PC-9 (cell line): Measurements from ENCODE around the gene NLE1. TPM values are rescaled to one million over a fixed set of nuclear protein-coding genes. Genes with fewer than 3 reads are reported as not detected.

Source experiments
- BruUV-seq: library from RNA; stranded (reverse); fragments of 400-500 nt; replicated peaks from 2 replicates; lab custom pipeline; 2021; lab: Mats Ljungman, UMichigan
- CTCF ChIA-PET: fragments of 300-600 bp; sonication (Branson Sonifier 250); formaldehyde crosslinking; loops from one replicate; lab custom pipeline; 2022; ENCODE audit warnings: antibody characterized with exemption; lab: Charles Lee
- POLR2A ChIA-PET: fragments of 300-600 bp; sonication (Branson Sonifier 250); formaldehyde crosslinking; loops from one replicate; lab custom pipeline; 2022; ENCODE audit warnings: antibody characterized with exemption; ENCODE audit not compliant: unreplicated experiment; lab: Charles Lee
- DNase-seq, 2 experiments: peaks; one replicate each; pipeline versions ENCODE4 v3.0.0 to v3.0.0-alpha.2; 2015 to 2022; ENCODE audit warnings: mixed read lengths in 1 of 2
- H2AFZ ChIP-seq: fragments of 200-600 bp; sonication (generic); 2 replicates; pipeline ENCODE4 v1.8.1; 2017; ENCODE audit warnings: antibody characterized with exemption
- H3F3A ChIP-seq: fragments of 200-600 bp; sonication (generic); 2 replicates; pipeline ENCODE4 v1.8.1; 2017; ENCODE audit warnings: antibody characterized with exemption, mild to moderate bottlenecking, low read depth; ENCODE audit not compliant: insufficient read depth
- H3K27ac ChIP-seq: fragments of 200-600 bp; sonication (generic); 2 replicates; pipeline ENCODE4 v1.6.1; 2016; ENCODE audit warnings: mixed run types
- H3K27me3 ChIP-seq: fragments of 200-600 bp; sonication (generic); 2 replicates; pipeline ENCODE4 v1.6.1; 2016; ENCODE audit warnings: low read depth, mixed run types; ENCODE audit not compliant: insufficient read depth
- H3K36me3 ChIP-seq: fragments of 200-600 bp; sonication (generic); 2 replicates; pipeline ENCODE4 v1.6.1; 2016; ENCODE audit warnings: low read depth, mixed run types
- H3K4me1 ChIP-seq: fragments of 200-600 bp; sonication (generic); replicated peaks from 2 replicates; pipeline ENCODE4 v1.6.1; 2016; ENCODE audit warnings: mixed run types; ENCODE audit not compliant: insufficient read depth
- H3K4me2 ChIP-seq: fragments of 200-600 bp; sonication (generic); 2 replicates; pipeline ENCODE4 v1.6.1; 2017; ENCODE audit warnings: mixed run types
- H3K4me3 ChIP-seq: fragments of 200-600 bp; sonication (generic); 2 replicates; pipeline ENCODE4 v1.6.1; 2016; ENCODE audit warnings: mixed run types
- H3K79me2 ChIP-seq: fragments of 200-600 bp; sonication (generic); 2 replicates; pipeline ENCODE4 v1.6.1; 2017; ENCODE audit warnings: low read depth, mixed run types
- H3K9me2 ChIP-seq: fragments of 200-600 bp; sonication (generic); 2 replicates; pipeline ENCODE4 v1.8.1; 2017; ENCODE audit warnings: mild to moderate bottlenecking; ENCODE audit not compliant: insufficient read depth
- H3K9me3 ChIP-seq: fragments of 200-600 bp; sonication (generic); 2 replicates; pipeline ENCODE4 v1.8.1; 2016; ENCODE audit warnings: low read depth; ENCODE audit not compliant: insufficient read depth
- H4K20me1 ChIP-seq: fragments of 200-600 bp; sonication (generic); 2 replicates; pipeline ENCODE4 v1.8.1; 2017; ENCODE audit not compliant: insufficient read depth
- EZH2 ChIP-seq: fragments of 200-600 bp; sonication (generic); IDR thresholded peaks from 2 replicates; pipeline ENCODE4 v1.8.0; 2017; ENCODE audit warnings: antibody characterized with exemption, low read depth
- intact Hi-C: fragments of 100-400 bp; cut with micrococcal nuclease; formaldehyde crosslinking; loops from one replicate; pipeline ENCODE4 v1.10.0; 2022; ENCODE audit not compliant: unreplicated experiment
- total RNA-seq: library from RNA; stranded (reverse); gene quantifications from 2 replicates; pipeline ENCODE4 v1.2.3, GENCODE V29; 2021
- TF ChIP-seq, protein P1 (sequence below): fragments of 200-600 bp; sonication (generic); conservative IDR thresholded peaks from 2 replicates; pipeline ENCODE4 v1.6.1; 2017; ENCODE audit warnings: mixed run types, antibody characterized with exemption, mild to moderate bottlenecking, moderate library complexity

NLE1 gene
- total RNA-seq, 1 experiment from 2014 or later: 16.4 TPM

DNA sequence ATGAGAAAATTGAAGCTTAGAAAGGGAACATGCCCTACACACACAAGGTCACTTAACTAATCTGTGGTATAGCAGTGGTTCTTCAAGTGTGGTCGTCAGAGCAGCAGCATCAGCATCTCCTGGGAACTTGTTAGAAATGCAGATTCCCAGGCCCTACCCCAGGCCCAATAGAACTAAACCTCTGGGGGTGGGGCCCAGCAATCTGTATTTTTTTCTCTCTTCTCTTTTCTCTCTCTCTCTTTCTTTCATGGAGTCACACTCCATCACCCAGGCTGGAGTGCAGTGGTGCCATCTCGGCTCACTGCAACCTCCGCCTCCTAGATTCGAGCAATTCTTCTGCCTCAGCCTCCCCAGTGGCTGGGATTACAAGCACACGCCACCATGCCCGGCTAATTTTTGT is 3.9 kb downstream of the NLE1 start:
- Histone ChIP-seq H2AFZ (no peak overlapping the region), H3K27ac (no peak overlapping the region), H3K4me2 (no peak overlapping the region), H3K9me3 (no peaks in the 10 kb centered on the region), H3F3A (no peaks in the 10 kb centered on the region), H3K4me1 (peaks cover 6% of the 10 kb centered on the region), H3K4me3 (no peak overlapping the region), H3K79me2 (peaks cover 23% of the 10 kb centered on the region), H4K20me1 (no peaks in the 10 kb centered on the region), H3K9me2 (no peaks in the 10 kb centered on the region), H3K27me3 (no peaks in the 10 kb centered on the region), H3K36me3 (peaks cover 14% of the 10 kb centered on the region; the same call in 1 of the 2 replicates)
- TF ChIP-seq, protein P1, sequence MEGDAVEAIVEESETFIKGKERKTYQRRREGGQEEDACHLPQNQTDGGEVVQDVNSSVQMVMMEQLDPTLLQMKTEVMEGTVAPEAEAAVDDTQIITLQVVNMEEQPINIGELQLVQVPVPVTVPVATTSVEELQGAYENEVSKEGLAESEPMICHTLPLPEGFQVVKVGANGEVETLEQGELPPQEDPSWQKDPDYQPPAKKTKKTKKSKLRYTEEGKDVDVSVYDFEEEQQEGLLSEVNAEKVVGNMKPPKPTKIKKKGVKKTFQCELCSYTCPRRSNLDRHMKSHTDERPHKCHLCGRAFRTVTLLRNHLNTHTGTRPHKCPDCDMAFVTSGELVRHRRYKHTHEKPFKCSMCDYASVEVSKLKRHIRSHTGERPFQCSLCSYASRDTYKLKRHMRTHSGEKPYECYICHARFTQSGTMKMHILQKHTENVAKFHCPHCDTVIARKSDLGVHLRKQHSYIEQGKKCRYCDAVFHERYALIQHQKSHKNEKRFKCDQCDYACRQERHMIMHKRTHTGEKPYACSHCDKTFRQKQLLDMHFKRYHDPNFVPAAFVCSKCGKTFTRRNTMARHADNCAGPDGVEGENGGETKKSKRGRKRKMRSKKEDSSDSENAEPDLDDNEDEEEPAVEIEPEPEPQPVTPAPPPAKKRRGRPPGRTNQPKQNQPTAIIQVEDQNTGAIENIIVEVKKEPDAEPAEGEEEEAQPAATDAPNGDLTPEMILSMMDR: no peak
- no TSS peak for BruUV-seq
- intact Hi-C loops: loop anchor here (10.0 kb wide), 1 partner anchor 607 kb away; no protein-coding TSS in a partner anchor
- POLR2A ChIA-PET: no interaction called here
- DNase-seq: no peak
- CTCF ChIA-PET: no interaction called here

- no TSS peak for BruUV-seq
- TF ChIP-seq, protein P1: no peak
- TF ChIP-seq EZH2: no peak
- Histone ChIP-seq H3K27ac (no peak overlapping the region), H3K79me2 (peaks cover 6% of the 10 kb centered on the region), H3K9me3 (no peaks in the 10 kb centered on the region), H2AFZ (no peak overlapping the region), H3K4me2 (no peak overlapping the region), H3K4me3 (no peak overlapping the region), H3K4me1 (no peaks in the 10 kb centered on the region), H3K27me3 (no peaks in the 10 kb centered on the region), H3K9me2 (no peaks in the 10 kb centered on the region), H3F3A (peaks cover 4% of the 10 kb centered on the region; the same call in 1 of the 2 replicates), H4K20me1 (no peaks in the 10 kb centered on the region), H3K36me3 (peaks cover 14% of the 10 kb centered on the region; the same call in 1 of the 2 replicates)
- intact Hi-C loops: loop anchor here (10.0 kb wide), 1 partner anchor 609 kb away; no protein-coding TSS in a partner anchor
- ChIA-PET CTCF (no interaction called here), POLR2A (no interaction called here)
- DNase-seq: no peak
Measured at GRCh38 chr17:35135322-35135721, 6.8 kb downstream of the NLE1 start.

DNA sequence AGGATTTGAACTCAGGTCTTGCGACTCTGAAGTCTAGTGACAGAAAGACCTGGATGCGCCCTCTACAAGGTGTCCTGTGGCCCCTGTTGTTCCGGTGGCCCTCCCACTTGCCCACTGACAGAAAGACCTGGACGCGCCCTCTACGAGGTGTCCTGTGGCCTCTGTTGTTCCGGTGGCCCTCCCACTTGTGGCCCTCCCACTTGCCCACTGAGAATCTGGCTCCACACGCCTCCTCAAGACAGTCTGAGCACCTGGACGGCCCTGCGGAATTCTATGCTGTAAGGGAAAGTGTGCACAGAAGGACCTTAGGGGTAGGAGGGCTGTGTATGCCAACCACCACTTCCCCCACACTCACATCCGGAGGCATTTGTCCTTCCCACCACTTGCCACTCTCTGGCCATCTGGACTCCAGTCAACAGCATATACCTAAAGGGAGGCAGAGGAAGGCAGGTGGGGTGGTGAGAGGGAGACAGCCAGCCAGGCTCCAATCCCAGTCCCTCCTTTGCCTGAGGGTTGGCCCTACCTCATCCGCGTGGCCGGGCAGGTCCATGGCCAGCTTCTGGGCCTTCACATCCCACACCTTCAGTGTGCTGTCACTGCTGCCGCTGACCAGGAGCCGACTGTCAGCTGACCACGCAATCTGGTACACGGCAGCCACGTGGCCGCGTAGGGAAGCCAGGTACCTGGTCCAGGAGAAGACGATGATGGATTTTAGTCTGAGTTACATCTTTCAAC is 9.1 kb downstream of the NLE1 start:
- TF ChIP-seq EZH2: no peak
- TF ChIP-seq, protein P1: no peak
- Histone ChIP-seq H3K4me2 (no peak overlapping the region), H2AFZ (no peak overlapping the region), H3K4me1 (no peaks in the 10 kb centered on the region), H3K27me3 (no peaks in the 10 kb centered on the region), H3K79me2 (no peaks in the 10 kb centered on the region), H3K9me3 (no peaks in the 10 kb centered on the region), H3K9me2 (no peaks in the 10 kb centered on the region), H3K27ac (no peak overlapping the region), H4K20me1 (0 out of 2 replicates have a peak, but pooled peaks cover 4% of the 10 kb centered on the region), H3K4me3 (no peak overlapping the region), H3K36me3 (peaks cover 14% of the 10 kb centered on the region; the same call in 1 of the 2 replicates), H3F3A (peaks cover 4% of the 10 kb centered on the region; the same call in 1 of the 2 replicates)
- no peak for DNase-seq
- no TSS peak for BruUV-seq
- ChIA-PET POLR2A (no interaction called here), CTCF (no interaction called here)
- intact Hi-C loops: loop anchor here (10.0 kb wide), 1 partner anchor 612 kb away; no protein-coding TSS in a partner anchor
